ENCODE data around the gene FAM222B. TPM values are rescaled to one million over a fixed set of nuclear protein-coding genes. Genes with fewer than 3 reads are reported as not detected.

FAM222B gene
- total RNA-seq, 2 experiments from 2014 or later, result 20.1 to 20.3 TPM

DNA sequence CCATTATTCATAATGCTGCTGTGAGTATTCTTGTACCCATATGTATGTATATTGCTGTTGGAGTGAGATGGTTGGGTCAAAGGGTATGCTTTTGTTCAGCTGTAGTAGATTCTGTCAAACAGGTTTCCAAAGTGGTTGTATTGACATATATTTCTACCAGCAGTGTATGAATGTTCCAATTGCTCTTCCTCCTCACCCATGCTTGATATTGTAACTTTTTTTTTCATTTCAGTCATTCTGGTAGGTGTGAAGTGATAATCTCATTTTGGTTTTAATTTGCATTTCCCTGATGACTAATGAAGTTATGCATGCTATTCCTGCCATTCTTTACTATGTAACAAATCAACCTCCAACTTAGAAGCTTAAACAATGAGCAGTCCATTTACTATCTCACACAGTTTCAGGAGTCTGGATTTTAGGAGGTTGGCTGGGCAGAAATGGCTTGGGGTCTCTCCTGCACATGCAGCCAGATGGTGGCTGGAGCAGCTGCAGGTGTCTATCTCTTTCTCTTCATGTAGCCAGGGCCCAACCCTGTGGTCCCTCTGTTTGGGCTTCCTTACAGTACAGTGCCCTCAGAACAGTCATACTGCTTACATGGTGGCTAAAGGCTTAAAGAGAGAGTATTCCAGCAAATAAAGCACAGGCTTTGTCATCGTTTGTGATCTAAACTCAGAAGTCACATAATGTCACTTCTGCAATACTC is 33.4 kb upstream of the FAM222B start:
- POLR2A ChIA-PET, result no interaction called here
- CTCF ChIA-PET, result interaction anchor here (0.9 to 2.6 kb wide), 2 partner anchors 15 to 112 kb away, joined by 4 to 8 read pairs; no protein-coding TSS in a partner anchor

DNA sequence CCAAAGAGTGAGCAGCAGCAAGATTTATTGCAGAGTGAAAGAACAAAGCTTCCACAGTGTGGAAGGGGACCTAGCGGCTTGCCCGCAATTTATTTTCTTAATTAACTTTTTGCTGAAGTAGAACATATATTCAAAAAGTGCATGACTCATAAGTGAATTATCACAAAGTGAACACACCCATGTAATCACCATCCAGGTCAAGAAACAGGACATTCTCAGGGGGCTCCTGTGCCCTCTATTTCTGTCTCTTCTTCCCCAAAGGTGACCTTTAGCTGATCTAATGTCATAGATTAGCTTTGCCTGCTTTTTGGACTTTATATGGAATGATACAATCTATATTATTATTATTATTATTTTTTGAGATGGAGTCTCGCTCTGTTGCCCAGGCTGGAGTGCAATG is 32.2 kb upstream of the FAM222B start:
- ChIA-PET POLR2A (no interaction called here), CTCF (interaction anchor here (2.6 kb wide), 1 partner anchor 111 kb away, joined by 8 read pairs; no protein-coding TSS in a partner anchor)

DNA sequence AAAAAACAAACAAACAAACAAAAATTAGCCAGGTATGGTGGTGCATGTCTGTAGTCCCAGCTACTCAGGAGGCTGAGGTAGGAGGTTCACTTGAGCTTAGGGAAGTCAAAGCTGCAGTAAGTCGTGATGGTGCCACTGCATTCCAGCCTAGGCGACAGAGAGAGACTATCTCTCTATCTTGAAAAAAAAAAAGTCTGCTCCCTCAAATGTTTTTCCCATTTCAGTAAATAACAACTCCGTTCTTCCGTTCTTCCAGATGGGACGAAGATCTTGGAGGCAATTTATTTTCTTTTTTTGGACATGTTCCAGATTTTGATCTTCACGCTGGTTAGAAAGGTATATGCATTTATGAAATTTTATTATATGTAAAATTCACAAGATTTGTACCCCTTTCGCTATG is 31.2 kb upstream of the FAM222B start:
- CTCF ChIA-PET, result interaction anchor here (2.6 kb wide), 1 partner anchor 110 kb away, joined by 8 read pairs; no protein-coding TSS in a partner anchor
- POLR2A ChIA-PET, result no interaction called here

DNA sequence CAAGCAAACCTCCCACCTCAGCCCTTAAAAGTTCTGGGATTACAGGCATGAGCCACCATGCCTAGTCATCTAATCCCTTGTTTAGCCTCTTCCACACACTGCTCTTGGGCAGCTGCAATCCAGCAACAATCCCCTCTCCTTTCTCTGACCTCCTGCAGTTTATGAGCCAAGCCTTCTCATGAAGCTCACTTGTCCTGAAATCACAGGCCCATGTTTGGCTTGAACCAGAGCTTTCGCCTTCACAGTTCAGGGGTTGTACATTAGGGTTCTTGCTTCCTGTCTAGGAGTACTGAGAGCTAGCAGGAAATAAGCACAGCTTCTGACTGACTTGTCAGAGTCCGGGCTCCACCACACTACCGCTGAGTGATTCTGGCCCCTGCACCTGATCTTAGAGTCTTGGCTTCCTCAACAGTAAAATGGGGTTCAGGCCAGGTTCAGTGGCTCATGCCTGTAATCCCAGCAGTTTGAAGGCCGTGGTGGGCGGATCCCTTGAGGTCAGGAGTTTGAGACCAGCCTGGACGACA is 28.5 kb upstream of the FAM222B start:
- ChIA-PET CTCF (interaction anchor here (0.7 to 1.4 kb wide), 9 partner anchors 22 to 95 kb away, joined by 3 to 5 read pairs (median 3); partner anchors contain the start of gene FAM222B), POLR2A (interaction anchor here (0.6 to 1.0 kb wide), 2 partner anchors 22 to 119 kb away, joined by 4 read pairs; no protein-coding TSS in a partner anchor)

DNA sequence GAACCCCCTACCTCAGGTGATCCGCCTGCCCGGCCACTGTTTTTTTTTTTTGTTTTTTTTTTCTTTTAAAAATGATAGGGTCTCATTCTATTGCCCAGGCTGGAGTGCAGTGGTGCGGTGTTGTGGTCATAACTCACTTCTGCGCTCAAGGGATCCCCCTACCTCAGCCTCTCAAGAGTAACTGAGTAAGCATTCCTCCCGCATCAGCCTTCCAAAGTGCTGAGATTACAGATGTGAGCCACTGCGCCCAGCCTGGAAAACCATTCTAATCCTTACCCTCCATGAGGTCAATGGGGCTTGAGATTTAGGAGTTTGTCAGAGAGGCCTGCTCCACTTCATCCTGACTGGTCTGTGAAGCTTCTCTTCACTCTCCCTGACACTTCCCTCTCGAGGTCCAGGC is 24.7 kb upstream of the FAM222B start:
- ChIA-PET POLR2A (no interaction called here), CTCF (interaction anchor here (1.3 to 1.5 kb wide), 2 partner anchors 19 to 35 kb away, joined by 3 to 5 read pairs; no protein-coding TSS in a partner anchor)

DNA sequence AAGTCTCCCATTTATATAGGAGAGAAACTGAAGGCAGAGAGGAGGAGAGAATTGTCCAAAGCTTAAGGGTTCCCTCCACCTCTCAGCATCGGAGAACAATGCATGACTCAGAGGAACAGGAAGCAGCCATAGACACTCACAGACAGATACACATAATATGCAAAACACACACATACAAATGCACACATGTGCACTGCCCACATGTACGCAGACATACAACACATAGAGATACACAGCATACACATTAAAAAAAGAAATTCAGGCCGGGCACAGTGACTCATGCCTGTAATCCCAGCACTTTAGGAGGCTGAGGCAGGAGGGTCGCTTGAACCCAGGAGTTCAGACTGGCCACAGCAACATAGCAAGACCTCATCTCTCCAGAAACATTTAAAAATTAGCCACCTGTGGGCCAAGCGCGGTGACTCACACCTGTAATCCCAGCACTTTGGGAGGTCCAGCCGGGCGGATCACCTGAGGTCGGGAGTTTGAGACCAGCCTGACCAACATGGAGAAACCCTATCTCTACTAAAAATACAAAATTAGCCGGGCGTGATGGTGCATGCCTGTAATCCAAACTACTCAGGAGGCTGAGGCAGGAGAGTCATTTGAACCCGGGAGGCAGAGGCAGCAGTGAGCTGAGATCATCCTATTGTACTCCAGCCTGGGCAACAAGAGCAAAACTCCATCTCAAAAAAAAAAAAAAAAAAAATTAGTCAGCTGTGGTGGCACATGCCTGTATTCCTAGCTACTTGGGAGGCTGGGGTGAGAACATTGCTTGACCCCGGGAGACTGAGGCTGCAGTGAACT is 23.6 kb upstream of the FAM222B start:
- POLR2A ChIA-PET, result no interaction called here
- CTCF ChIA-PET, result interaction anchor here (1.3 to 1.7 kb wide), 3 partner anchors 16 to 36 kb away, joined by 3 to 5 read pairs (median 3); no protein-coding TSS in a partner anchor

DNA sequence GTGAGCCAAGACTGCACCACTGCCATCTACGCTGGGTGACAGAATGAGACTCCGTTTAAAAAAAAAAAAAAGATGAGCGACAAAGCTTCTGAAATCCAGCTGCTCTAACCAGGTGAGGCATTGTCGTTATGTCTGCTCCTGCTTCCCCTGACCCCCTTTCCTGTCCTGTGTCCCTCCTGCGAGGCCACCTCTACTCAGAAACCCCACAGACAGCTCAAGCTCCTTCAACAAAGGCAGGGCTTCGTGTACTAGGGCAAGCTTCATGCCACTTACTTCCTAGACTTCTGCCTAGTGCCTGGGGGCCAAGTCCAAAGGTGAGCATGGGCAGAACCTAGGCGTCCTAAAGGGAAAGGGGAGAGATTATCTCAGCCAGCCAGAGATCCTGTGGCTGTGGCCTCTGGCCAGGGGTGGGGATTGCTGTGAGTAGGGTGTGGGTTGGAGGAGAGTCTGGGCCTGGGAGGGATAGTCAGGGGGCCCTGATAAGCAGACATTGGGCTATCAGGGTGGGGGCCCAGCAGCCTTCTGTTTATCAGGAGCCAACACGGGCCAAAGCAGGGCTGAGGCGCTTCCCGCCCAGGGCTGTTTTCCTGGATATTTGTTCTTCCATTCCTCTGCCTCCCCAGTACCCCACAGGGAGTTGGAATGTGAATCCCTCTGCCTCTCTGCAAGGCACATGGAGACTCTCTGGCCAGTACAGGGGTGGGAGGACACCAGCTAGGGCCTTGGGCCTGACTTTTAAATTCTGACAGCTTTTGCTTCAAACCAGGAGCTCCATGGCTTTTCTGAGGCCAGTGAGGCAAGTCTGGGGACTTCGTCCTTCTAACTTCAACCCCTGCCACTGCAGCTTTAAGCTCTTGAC is 22.6 kb upstream of the FAM222B start:
- CTCF ChIA-PET, result interaction anchor here (1.7 kb wide), 1 partner anchor 15 kb away, joined by 3 read pairs; no protein-coding TSS in a partner anchor

DNA sequence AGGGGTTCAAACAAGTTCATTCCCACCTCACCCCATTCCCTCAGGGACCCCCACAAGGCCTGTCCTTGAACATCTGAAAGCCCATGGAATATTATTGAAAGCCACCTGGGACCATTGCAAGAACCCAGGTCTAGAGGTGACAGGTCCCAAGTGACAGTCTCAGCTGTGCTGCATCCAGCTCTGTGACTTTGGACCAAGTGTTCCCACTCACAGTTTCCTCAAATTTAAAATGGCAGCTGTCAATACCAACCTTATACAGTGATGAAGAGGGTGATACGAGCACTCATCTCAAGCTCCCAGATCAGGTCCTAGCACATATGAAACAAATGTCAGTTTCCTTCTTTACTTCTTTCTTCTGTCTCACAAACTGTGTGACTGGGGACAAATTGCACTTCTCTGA is 21.4 kb upstream of the FAM222B start:
- ChIA-PET POLR2A (no interaction called here), CTCF (interaction anchor here (0.6 to 1.1 kb wide), 2 partner anchors 47 to 60 kb away, joined by 3 to 4 read pairs; no protein-coding TSS in a partner anchor)

More for the DNA sequence above, 22.6 kb upstream of the FAM222B start:
- POLR2A ChIA-PET, result interaction anchor here (0.6 kb wide), 1 partner anchor 137 kb away, joined by 3 read pairs; the partner anchor contains the start of gene NEK8

DNA sequence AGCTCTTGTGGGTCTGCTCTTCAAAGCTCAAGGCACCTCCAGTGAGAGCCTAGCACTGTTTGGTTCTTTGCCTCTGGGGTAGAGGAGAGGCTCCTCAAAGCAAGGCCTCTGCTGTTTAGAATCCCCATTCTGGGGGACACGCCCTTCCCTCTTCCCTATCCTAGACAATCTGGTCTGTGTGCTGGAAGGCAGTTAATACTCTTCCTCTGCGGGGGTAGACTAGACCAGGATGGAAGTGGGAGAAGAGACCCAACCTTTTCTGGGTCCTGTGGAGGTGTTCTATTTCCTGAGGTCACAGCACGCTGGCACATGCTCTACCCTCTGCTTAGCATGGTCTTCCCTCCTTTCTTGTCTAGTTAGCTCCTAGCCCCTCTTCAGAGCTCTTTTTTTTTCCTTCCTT is 20.0 kb upstream of the FAM222B start:
- ChIA-PET CTCF (interaction anchor here (0.7 kb wide), 2 partner anchors 9 to 13 kb away, joined by 3 read pairs; no protein-coding TSS in a partner anchor), POLR2A (no interaction called here)

DNA sequence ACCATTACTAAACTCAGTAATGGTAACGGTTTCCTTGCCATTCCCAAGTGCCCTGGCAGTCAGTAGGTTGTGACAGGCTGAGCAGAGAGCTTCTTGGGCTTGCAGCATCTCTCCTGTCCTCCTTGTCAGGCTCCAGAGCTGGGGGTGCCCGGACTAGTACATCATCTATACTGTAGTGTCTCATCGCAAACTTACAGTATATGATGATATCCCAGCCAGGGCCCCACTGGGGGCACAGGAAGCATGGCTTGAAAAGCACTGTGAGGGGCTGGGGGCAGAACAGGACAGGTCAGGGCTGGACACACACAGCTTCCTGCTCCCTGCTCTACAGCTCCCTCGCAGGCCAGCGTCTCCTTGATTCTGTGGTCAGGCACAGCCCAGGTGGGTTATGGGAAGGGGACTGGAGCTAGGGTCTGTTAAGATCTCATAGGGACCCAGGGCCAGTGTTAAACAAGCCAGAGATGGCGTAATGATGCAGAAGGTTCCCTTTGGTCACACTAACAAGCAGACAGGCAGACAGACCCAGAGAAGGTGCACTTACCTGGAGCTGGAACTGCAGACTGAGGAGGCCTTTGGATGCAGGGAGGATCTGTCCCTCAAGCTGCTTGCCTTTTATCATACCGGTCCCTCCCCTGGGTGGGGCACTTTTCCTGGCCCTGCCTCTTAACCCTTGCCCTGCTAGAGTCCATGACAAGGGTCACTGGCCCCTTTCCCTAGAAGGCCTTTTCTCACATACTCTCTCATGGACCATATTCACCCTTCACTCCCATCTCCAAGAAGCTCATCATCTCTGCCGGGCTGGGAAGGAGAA is 19.0 kb upstream of the FAM222B start:
- ChIA-PET POLR2A (no interaction called here), CTCF (interaction anchor here (0.7 to 1.3 kb wide), 5 partner anchors 12 to 134 kb away, joined by 3 to 5 read pairs (median 3); no protein-coding TSS in a partner anchor)

DNA sequence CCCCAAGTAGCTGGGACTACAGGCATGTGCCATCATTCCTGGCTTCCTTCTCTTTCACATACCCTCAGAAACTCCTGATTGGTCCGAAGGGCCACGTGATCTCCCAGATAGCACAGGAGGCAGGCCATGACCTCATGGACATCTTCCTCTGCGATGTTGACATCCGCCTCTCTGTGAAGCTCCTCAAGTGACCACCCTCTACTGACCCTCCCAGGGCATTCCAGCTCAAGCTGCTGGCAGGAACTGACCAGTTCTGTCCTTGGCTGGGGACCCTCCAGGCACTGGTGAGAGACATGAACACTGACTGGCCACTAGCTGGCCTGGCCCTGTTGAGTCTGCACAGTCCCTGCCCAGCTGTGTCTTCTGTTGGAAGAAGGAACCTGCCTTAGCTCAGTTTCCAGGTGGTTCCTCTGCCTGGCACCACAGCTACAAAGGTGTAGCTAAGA is 17.8 kb upstream of the FAM222B start:
- CTCF ChIA-PET, result interaction anchor here (0.8 to 1.4 kb wide), 3 partner anchors 11 to 97 kb away, joined by 3 to 6 read pairs (median 4); no protein-coding TSS in a partner anchor
- POLR2A ChIA-PET, result no interaction called here

DNA sequence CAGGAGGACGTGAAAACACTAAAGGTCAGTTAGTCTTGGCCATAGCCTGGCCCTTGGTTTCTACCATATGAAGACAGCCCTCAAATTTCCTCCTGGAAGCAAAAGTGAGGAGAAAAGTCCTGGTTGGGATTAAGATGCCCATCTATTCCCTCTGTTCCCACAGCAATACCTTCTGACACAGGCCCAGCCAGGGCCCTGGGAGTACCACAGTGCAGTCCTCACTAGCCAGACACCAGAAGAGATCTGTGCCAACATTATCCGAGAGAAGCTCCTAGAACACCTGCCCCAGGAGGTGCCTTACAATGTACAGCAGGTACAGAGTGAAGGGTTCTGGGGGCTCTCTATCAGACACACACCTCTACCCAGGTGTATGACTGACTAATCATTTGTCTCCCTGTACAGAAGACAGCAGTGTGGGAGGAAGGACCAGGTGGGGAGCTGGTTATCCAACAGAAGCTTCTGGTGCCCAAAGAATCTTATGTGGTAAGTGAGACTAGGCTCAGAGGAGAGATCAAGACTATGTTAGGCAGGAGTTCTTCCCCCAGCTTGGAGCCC is 16.3 kb upstream of the FAM222B start:
- CTCF ChIA-PET, result interaction anchor here (0.6 to 2.1 kb wide), 6 partner anchors 10 to 95 kb away, joined by 3 to 8 read pairs (median 4); partner anchors contain the start of gene DHRS13
- POLR2A ChIA-PET, result interaction anchor here (0.5 kb wide), 2 partner anchors 147 to 1493 kb away, joined by 3 to 4 read pairs; partner anchors contain the start of gene PROCA1

DNA sequence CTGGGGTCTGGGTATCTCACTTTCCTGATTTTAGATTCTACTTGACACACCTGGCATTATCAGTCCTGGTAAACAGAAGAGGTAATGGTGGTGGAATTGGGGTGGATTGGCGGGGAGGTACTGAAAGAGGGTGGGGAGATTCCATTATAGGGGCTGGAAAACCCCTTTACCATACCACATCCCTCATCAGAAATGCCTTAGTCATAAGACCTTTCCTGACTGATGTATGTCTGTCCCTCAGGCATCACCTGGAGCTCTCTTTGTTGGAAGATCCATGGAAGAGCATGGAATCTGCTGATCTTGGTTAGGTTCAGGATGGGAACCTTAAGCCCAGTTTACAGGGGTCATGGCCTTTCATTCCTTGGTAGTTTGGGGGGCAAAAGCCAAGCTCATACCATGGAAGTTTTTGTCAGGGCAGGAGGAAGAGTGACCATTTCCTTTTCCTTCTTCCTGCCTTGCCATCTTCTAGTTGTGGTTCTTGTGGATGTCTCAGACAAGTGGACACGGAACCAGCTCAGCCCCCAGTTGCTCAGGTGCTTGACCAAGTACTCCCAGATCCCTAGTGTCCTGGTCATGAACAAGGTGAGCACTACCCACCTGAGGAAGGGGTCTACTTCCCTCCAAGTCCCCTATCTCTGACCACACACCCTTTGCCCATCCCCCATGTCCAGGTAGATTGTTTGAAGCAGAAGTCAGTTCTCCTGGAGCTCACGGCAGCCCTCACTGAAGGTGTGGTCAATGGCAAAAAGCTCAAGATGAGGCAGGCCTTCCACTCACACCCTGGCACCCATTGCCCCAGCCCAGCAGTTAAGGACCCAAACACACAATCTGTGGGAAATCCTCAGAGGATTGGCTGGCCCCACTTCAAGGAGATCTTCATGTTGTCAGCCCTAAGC is 15.6 kb upstream of the FAM222B start:
- CTCF ChIA-PET, result interaction anchor here (0.6 to 2.1 kb wide), 4 partner anchors 9 to 104 kb away, joined by 3 to 8 read pairs (median 5); no protein-coding TSS in a partner anchor
- POLR2A ChIA-PET, result no interaction called here

DNA sequence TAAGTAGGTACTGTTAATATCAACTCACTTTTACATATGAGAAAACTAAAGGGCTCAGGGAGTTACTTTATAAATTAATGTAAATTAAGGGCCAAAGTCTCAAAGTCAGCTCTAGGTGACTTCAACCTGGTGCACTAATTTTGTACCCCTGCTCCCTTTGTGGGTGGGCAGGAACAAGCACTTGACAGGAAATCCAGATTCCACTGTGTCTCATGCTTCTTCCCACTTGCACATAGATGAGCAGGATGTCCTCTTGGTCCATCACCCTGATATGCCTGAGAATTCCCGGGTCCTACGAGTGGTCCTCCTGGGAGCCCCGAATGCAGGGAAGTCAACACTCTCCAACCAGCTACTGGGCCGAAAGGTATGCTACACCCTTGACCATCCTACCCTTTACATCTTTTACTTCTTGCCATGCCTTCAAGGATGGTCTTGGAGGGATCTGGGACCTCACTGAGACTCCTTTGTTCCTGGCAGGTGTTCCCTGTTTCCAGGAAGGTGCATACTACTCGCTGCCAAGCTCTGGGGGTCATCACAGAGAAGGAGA is 13.5 kb upstream of the FAM222B start:
- ChIA-PET POLR2A (interaction anchor here (0.6 to 0.8 kb wide), 3 partner anchors 29 to 131 kb away, joined by 3 to 13 read pairs (median 4); no protein-coding TSS in a partner anchor), CTCF (interaction anchor here (0.6 to 1.6 kb wide), 4 partner anchors 14 to 111 kb away, joined by 3 to 5 read pairs (median 4); partner anchors contain the start of gene FAM222B)

DNA sequence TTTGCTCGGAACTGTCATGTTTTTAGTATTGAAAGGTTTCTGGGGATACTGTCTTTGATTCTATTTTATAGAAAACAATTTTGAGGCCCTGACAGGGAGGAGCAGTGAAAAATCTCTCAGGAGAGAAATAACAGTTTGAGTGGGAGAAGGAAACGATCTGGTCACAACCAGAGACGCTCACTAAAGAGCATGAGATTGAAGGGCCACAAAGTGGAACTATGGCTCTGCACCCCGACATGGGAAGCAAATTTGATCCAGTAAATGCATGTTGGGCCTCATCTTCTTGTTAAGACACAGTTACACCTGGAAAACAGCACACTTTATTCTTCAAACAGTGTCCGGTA is 12.7 kb upstream of the FAM222B start:
- POLR2A ChIA-PET, result interaction anchor here (0.8 kb wide), 2 partner anchors 41 to 130 kb away, joined by 3 to 4 read pairs; no protein-coding TSS in a partner anchor

More for the DNA sequence above, 12.7 kb upstream of the FAM222B start:
- CTCF ChIA-PET, result interaction anchor here (0.9 to 1.6 kb wide), 2 partner anchors 13 to 92 kb away, joined by 5 read pairs; partner anchors contain the start of gene FAM222B
